ENCODE results near the gene MSANTD2.

MSANTD2 gene

GRCh38 chr11:124817036-124817435 lies 16.8 kb upstream of the MSANTD2 start:
- no peak for DNase-seq (ENCODE audit: low read depth)

- no peak for DNase-seq (ENCODE audit: low read depth)
Measured at GRCh38 chr11:124814739-124815138, 14.5 kb upstream of the MSANTD2 start.

- DNase-seq (ENCODE audit: low read depth): no peak
Measured at GRCh38 chr11:124812876-124813275, 12.7 kb upstream of the MSANTD2 start.

GRCh38 chr11:124811399-124812125 lies 11.4 kb upstream of the MSANTD2 start:
- no peak for DNase-seq (ENCODE audit: low read depth)

GRCh38 chr11:124807660-124808270 lies 7.6 kb upstream of the MSANTD2 start:
- DNase-seq (ENCODE audit: low read depth): no peak

GRCh38 chr11:124807201-124807600 lies 7.0 kb upstream of the MSANTD2 start:
- DNase-seq (ENCODE audit: low read depth): no peak

- no peak for DNase-seq (ENCODE audit: low read depth)
Measured at GRCh38 chr11:124804884-124805283, 4.7 kb upstream of the MSANTD2 start.

GRCh38 chr11:124801636-124802312 lies 1.6 kb upstream of the MSANTD2 start:
- DNase-seq (ENCODE audit: low read depth): no peak

- DNase-seq (ENCODE audit: low read depth): no peak
Measured at GRCh38 chr11:124801014-124801413, 808 bp upstream of the MSANTD2 start.

- peak; percentile 22 for DNase-seq (ENCODE audit: low read depth)
Measured at GRCh38 chr11:124799348-124800225, 619 bp downstream of the MSANTD2 start.

GRCh38 chr11:124798991-124799347 lies 1.2 kb downstream of the MSANTD2 start:
- no peak for DNase-seq (ENCODE audit: low read depth)

- DNase-seq (ENCODE audit: low read depth): no peak
Measured at GRCh38 chr11:124796312-124796711, 3.9 kb downstream of the MSANTD2 start.

- DNase-seq (ENCODE audit: low read depth): no peak
Measured at GRCh38 chr11:124793466-124794278, 6.5 kb downstream of the MSANTD2 start.

- no peak for DNase-seq (ENCODE audit: low read depth)
Measured at GRCh38 chr11:124791626-124792341, 8.4 kb downstream of the MSANTD2 start.

GRCh38 chr11:124788521-124788920 lies 11.7 kb downstream of the MSANTD2 start:
- DNase-seq (ENCODE audit: low read depth): no peak

GRCh38 chr11:124784051-124784450 lies 16.2 kb downstream of the MSANTD2 start:
- no peak for DNase-seq (ENCODE audit: low read depth)

GRCh38 chr11:124783002-124783401 lies 17.2 kb downstream of the MSANTD2 start:
- DNase-seq (ENCODE audit: low read depth): no peak

- DNase-seq (ENCODE audit: low read depth): no peak
Measured at GRCh38 chr11:124779568-124779967, 20.6 kb downstream of the MSANTD2 start.

GRCh38 chr11:124778281-124778680 lies 21.9 kb downstream of the MSANTD2 start:
- no peak for DNase-seq (ENCODE audit: low read depth)

- no peak for DNase-seq (ENCODE audit: low read depth)
Measured at GRCh38 chr11:124776865-124777645, 23.2 kb downstream of the MSANTD2 start.

All from stimulated activated CD8-positive, alpha-beta memory T cell treated with anti-CD3 and anti-CD28 coated beads, Interleukin-12 subunit alpha, Interleukin-12 subunit beta, amount 100 ng/mL, for 4 hours (primary cell).